HG03571 (cell line): ENCODE results near the gene MCM7.

Experiments
- ATAC-seq: cut with Tn5 transposase; IDR thresholded peaks from one replicate; pipeline ENCODE4 v1.9.1; 2021; ENCODE audit not compliant: unreplicated experiment

Gene MCM7

DNA sequence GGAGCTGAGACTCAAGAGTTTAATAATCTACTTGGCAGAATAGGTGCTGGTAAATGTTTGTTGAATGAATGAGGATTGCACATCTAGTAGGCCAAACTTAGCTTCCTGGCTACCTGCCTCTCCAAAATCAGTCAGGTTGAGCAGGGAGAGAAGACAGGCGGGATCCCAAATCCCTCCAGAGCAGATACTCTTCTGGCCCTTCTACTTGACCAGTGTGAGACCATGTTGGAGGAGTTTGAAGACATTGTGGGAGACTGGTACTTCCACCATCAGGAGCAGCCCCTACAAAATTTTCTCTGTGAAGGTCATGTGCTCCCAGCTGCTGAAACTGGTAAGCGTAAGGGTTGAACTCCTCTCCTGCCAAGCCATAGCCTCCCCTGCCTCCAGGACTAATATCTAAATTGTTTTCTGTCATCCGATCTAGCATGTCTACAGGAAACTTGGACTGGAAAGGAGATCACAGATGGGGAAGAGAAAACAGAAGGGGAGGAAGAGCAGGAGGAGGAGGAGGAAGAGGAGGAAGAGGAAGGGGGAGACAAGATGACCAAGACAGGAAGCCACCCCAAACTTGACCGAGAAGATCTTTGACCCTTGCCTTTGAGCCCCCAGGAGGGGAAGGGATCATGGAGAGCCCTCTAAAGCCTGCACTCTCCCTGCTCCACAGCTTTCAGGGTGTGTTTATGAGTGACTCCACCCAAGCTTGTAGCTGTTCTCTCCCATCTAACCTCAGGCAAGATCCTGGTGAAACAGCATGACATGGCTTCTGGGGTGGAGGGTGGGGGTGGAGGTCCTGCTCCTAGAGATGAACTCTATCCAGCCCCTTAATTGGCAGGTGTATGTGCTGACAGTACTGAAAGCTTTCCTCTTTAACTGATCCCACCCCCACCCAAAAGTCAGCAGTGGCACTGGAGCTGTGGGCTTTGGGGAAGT is 23.4 kb upstream of the MCM7 start:
- no peak for ATAC-seq

DNA sequence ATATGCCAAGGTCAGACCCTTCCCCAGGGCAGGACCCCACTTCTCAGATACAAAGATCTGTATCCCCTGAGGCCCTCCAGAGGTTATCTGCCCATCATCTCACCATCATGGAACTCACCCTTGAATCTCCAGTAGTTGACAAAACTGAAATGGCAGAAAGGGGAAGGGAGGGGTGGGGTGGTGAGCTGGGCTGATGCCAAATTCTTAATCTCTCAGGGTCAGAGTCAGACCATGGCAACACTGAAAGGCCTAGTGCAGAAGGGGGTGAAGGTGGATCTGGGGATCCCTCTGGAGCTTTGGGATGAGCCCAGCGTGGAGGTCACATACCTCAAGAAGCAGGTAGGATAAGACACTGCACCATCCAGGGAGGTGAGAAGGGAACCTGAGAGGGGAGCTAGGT is 21.4 kb upstream of the MCM7 start:
- no peak for ATAC-seq

- ATAC-seq: no peak
These were observed 20.9 kb upstream of the MCM7 start for GRCh38 chr7:100122067-100122466.

DNA sequence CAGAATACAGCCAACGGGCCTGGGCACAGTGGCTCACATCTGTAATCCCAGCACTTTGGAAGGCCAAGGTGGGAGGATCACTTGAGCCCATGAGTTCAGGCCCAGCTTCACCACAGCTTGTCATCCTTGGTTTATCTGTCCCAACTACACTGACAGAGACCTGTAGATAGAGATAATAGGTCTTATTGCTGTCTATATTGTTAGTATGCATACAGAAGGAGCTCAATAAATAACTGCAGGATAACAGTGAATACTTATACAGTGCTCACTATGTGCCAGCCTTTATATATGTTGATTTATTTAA is 19.5 kb upstream of the MCM7 start:
- ATAC-seq: no peak

DNA sequence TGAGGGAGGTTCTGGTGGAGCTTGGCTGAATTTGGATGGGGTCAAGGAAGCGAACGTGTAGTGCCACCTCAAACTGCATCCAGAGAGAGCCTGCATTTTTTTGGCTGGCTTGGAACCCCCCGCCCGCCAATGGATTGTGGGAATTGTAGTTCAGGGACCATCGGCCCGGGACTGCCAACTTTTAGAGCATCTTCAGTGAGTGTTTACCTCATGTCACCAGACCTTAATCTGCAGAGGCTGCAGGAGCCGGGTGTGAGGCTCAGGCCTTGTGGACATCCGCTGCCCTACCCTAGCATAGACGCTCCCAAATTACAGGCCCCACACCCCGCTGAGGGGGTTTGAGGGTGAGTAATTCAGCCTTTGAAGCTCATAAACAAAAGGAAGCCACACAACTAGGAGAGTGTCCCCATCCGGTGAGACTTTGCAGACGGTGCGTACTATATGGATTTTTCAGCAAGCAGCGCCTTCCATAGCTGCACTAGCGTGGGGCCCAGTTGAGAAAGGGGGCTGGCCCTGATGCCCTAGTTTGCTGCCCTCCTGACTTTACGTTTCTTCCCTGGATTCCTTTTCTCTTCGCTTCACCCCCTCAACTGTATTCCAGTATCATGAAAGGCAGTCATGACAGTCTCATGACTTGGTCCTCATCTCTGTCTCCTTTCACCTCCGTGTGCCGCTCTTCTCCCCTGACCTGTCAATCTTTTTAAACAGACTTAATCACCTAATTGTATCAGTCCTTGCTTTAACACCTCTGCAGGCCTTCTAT is 19.0 kb upstream of the MCM7 start:
- peak; percentile 46 for ATAC-seq

GRCh38 chr7:100119072-100119969 is 18.1 kb upstream of the MCM7 start, which contains the start of the genes CNPY4 and TAF6:
TSS of gene CNPY4 (plus strand) at chr7:100119634. CDS start at chr7:100119745, 111 bp downstream.
TSS of gene TAF6 (minus strand) at chr7:100119358. CDS start at chr7:100114209, 5,149 bp downstream.
- peak; percentile 55 for ATAC-seq

DNA sequence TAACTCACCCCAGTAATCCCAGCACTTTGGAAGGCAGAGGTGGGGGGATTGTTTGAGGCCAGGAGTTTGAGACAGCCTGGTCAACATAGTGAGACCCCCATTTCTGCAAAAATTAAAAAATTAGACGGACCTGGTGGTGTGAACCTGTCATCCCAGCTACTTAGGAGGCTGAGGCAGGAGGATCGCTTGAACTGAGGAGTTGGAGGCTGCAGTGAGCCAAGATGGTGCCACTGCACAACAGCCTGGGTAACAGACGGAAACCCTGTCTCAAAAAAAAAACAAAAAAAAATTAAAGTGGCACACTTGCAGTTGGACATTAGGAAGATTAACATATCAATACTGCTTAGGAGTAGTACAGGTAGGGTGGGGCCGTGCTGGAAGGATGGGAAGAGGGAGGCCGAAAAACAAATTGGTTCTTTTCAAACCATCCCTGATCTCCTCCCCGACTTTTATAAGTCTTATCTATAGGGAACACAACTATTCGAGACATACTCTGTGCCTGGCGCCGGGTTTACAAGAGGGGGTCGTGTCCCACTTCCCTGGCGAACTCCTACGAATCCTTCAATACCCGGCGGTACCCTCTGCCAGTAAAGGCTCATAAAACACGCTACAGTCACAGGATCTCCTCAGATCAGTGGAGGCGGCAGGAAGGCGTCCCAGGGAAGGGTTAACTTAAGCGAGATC is 17.3 kb upstream of the MCM7 start:
- no peak for ATAC-seq

DNA sequence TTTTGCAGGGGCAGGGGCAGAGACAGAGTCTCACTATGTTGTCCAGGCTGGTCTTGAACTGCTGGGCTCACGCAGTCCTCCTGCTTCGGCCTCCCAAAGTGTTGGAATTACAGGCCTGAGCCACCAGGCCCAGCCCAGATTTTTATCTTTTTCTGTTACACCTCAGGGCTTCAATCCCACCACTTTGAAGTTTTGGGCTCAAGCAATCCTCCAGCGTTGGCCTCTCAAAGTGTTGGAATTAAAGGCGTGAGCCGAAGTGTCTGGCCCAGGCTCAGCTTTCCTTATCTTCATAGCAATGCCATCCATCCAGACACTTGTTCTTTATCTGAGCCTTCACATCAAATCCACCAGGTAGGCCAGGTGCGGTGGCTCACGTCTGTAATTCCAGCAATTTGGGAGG is 13.8 kb upstream of the MCM7 start:
- no peak for ATAC-seq

DNA sequence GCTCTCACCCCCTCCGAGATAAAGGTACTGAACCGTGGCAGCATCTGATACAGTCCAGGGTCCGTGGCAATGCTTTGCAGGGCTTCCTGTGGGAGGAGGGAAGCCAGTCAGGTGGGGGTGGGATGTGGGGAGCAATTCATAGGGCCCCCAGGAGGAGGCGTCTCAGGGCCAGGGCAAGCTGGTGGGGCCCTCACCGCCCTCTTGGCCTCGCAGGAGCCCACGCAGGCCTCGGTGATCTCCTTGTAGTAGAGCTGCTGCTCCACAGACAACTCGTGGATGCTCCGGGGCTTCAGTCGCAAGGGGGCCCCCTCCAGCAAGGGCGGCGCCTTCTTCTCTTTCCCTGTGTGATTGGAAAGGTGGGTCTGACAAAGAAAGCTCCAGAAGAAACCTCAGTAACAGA is 10.7 kb upstream of the MCM7 start:
- ATAC-seq: no peak

GRCh38 chr7:100111156-100111555 is 10.0 kb upstream of the MCM7 start:
- ATAC-seq: no peak

GRCh38 chr7:100109521-100110163 is 8.4 kb upstream of the MCM7 start:
- ATAC-seq: no peak

DNA sequence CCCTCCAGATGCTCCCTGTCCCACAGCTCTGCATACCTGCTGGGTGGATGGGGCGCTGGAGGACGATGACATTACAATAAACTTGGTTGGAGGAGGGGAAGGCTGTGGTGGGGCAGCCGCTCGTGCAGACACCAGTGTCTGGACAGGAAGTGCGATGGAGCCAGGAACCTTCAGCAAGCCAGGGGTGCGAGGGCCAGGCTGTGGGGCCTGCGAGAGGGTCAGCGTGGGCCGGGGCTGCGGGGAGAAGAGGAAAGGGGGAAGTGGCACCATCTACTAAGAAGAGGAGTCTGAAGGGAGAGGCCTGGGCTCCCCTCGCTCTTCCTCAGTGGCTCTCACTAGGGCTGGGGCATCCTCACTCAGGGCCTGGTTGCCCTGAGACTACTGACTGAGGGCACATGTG is 6.7 kb upstream of the MCM7 start:
- ATAC-seq: no peak

DNA sequence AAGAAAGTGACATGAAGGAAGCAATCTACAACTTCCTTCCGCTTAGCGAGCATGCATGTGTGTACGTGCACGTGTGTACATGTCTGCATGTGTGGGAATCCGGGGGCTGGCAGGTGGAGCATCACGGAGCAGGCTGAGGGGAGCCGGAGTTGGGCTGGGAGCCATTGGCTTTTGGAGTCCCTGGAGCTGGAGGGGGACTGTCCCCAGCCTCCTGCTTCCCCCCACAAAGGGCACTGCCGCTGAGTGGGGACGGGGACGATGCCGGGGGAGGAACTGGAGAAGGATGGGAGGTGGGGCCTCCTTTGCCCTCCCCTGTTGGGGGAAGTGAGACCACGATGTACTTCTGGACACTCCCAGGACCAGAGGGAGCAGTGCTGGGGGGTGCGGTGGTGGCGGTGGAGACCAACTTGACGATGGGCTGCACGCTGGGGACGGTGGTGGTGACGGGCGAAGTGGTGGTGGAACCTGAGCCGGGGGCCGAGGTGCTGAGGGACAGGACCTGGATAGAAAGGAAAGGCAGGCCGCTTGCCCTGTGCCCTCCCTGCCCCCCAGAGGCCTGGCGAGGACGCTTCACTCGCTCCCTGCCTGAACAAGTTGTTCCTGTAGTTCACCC is 6.0 kb upstream of the MCM7 start:
- ATAC-seq: no peak

GRCh38 chr7:100106633-100107032 is 5.4 kb upstream of the MCM7 start:
- no peak for ATAC-seq

DNA sequence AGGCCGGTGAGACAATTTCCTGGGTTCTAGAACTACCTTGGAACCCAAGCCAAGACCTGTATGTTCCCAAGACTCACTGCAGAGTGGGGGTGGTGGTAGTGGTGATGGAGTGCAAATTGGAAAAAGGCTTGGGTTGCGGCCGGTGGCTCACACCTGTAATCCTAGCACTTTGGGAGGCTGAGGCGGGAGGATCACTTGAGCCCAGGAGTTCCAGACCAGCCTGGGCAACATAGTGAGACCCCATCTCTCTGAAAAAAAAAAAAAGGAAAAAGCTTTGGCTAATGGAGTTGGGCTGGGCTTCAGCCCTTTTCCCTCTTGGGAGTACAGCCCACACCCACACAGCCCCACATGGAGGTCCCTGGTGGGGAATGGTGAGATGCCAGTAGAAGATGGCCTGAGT is 4.3 kb upstream of the MCM7 start:
- no peak for ATAC-seq

GRCh38 chr7:100102950-100103840 is 2.0 kb upstream of the MCM7 start:
- no peak for ATAC-seq

DNA sequence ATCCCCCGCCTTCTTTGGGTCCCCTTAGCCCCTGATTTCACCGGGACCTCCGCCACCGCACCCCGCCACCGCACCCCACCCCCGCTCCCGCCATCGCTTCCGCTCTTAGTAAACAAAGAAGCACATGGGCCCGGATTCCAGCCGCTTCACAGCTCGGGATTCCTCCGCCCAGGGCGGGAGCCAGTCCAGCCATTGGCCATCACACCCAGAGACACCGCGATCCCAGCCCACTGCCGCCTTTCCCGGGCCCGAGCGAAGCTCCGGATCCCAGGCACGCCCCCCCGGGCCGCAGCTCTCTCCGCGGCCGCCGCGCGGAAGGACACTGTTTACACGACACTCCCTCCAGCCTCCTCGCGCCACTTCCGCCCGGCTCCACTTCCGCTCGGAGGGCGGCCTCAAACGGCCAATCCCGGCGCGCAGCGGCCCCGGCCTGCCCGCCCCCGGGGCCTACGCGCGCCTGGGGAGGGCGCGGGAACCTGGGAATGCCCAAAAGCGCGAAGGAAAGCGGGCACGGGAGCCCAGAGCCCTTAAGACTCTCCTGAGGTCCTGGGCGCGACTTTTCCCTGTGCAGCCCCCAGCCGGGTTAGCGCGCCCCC is 679 bp downstream of the MCM7 start:
- peak; percentile 67 for ATAC-seq

DNA sequence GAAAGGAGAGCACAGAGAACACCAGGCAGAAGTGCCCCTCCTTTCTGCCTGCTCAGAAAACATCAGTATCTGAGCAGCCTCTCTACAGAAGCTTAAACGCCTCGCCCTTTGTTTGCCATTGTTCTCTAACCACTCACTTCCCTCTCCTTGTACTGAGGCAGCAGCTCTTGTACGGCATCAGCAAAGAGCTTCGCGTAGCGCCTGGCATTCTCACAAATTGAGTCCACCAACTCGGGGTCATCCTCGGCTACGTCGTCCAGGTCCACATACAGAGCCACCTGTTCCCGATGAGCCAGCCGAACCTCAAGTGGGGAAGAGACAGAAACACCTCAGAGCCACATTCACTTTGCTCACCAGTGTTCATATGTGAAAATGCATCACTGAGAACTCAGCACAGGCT is 1.7 kb downstream of the MCM7 start:
- ATAC-seq: no peak
